GM21390 (cell line): Measurements from ENCODE around the gene ARFGAP1.
"Not testable (repeated sequence)": the region's sequence is repeated elsewhere in the genome, so short reads cannot be mapped to it uniquely, and the experiment has no call there.

ENCODE experiments used
- ATAC-seq: cut with Tn5 transposase; IDR thresholded peaks from one replicate; pipeline ENCODE4 v1.9.1; 2021; ENCODE audit not compliant: unreplicated experiment

Gene ARFGAP1

GRCh38 chr20:63240004-63240403, 32.6 kb upstream of the ARFGAP1 start:
- ATAC-seq, result no peak

DNA sequence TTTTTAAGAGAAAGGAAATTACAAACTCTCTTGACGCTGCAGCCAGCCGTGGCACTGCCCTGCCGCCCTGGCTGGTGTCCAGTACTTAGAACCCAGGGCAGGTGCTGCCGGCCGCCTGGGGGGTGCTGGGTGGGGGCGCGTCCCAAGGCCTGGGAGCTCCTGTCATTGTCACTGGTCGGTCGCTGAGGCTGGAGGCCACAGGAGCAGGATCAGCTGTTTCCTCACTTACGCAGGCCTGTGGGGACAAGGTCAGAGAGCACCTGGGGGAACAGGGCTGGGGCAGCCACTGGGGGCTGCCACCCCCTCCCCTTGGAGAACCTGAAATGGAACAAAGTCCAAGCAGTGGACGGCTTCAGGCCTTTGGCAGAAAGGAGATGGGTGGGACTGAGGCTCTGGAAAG, 31.3 kb upstream of the ARFGAP1 start:
- no peak for ATAC-seq

GRCh38 chr20:63242736-63243135, 29.9 kb upstream of the ARFGAP1 start:
- ATAC-seq, result no peak

- no peak for ATAC-seq
Measured at GRCh38 chr20:63243604-63244247, 28.9 kb upstream of the ARFGAP1 start.

- no peak for ATAC-seq
Measured at GRCh38 chr20:63244468-63244867, 28.1 kb upstream of the ARFGAP1 start.

DNA sequence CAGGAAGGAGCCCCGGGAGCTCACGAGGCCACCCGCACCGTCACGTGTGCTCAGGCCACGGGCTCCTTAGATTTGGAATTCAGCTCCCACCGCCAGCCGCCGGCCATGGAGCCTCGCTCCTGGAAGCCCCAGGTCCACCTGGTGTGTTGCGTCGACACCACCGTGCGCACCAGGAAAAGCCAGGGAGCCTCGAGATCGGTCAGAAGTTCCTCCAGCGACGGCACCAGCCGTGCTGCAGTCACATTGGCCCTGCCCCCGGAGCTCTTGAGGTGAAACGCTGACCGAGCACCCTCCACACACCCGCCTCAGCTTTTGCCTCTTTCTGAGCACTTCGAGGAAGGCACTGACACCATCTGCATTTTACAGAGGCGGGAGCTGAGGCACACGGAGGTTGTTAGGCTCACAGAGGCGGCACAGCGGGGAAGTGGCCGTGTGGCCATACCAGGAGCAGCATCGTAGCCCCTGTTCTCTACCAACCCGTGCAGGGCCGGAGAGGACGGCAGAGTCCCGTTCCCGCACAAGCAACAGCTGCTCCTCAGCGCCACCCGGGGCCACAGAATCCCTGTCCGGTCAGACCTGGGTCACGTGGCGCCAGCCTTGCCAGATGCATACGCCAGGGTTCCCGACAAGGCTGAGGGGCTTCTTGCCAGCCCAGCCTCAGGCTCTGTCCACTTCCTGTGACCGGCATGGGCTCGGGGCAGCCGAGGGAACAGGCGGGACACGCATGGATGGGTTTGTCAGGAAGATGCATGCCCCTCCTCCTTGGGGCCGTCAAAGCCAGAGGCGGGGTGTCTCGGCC, 25.9 kb upstream of the ARFGAP1 start:
- ATAC-seq, result no peak

DNA sequence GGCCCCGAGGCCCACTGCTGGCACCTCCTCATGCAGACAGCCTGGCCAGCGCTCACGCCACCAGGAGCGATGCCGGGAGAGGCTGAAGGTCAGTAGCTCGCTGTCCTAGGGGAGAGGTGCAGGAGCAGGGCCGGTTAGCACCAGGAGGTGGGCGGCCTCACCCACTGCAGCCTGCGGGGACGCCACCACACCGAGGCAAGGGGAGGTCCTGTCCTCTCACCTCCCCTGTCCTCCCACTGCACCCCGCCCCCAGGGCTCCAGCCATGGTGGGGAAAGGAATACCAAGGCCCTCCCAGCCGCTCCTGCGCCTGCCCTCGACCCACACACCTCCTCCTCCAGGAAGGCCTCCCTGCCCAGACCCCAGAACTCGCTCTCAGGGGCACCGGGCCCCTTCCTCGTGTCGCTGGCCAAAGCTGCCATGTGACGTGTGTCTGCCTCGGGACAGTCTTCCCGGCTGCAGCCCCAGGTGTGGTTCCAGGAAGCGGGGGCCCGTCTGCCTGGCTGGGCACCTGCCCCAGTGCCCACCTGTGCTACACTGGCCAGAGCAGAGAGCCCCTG, 24.9 kb upstream of the ARFGAP1 start:
- ATAC-seq, result no peak

DNA sequence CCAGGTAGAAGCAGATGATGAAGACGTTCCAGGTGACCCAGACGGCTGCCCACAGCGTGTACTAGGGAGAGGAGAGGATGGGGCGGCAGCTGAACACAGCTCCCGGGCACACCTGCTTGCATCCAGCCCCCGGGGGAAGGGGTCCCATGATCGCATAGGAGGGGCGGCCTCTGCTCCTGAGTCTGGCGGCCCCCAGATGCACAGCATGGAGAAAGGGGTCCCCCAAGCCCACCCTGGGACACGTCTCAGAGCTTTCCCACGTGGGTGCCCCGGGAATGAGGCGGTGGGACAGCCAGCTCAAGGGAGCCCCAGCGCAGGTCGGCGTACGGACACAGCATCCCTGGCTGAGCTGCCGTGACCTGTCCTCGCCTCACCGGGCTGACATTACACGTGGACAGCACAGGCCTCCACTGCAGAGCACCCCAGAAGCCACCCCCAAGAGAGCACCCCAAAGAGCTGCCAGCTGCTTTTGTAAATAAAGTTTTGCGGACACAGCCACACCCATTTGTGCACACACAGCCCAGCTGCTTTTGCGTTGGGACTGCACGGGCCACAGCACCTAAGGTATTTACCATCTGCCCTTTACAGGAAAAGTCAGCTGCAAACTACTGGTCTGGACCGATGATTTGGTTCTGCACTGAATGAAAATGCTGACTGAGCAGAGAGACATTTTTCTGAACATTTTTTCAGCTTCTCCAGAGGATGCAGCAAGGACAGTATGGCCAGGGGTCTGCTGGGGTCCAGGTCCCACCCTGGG, 23.6 kb upstream of the ARFGAP1 start:
- no peak for ATAC-seq

DNA sequence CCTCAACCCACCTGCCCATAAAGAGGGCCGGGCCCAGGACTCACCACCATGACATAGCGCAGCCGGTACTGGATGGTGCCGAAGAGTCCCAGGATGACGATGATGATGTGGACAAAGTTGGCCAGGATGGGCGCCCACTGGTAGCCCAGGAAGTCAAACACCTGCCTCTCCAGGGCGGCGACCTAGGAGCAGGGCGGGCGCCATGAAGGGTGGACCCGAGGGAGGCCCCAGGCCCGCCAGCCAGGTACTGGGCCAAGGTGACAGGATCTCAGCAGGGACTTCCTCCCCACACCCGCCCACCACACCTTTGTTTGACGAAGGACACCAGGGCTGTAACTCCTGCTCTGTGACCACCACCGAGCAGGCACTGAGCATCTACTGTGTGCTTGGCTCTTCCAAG, 22.7 kb upstream of the ARFGAP1 start:
- no peak for ATAC-seq

- ATAC-seq, result not testable (repeated sequence)
Measured at GRCh38 chr20:63251350-63251749, 21.3 kb upstream of the ARFGAP1 start.

DNA sequence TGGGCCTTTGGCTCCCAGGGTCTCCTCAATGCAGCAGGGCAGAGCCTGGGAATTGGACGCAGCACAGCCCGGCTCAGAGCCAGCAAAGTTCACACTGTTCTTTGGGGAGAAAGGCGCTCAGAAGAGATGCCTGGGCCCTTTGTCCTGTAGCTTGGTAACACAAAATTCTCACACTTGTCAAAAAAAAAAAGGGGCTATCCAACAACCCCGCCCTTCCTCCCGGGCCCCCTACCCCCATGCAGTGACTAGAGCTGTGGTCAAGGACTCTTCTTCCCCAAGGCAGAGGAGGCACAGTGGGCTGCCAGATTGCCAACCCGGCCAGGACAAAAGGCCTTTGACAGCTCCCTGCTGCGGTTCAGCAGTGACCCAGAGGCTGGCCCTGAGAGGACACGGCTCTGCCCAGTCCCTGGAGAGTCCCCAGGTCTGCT, 20.3 kb upstream of the ARFGAP1 start:
- ATAC-seq, result no peak

GRCh38 chr20:63253065-63253437, 19.6 kb upstream of the ARFGAP1 start:
- ATAC-seq, result no peak

GRCh38 chr20:63253438-63254231, 19.0 kb upstream of the ARFGAP1 start:
- ATAC-seq, result no peak

GRCh38 chr20:63254232-63254605, 18.4 kb upstream of the ARFGAP1 start, which contains the start of gene NKAIN4:
NKAIN4 (minus strand) TSS chr20:63254463; CDS start chr20:63254450, 13 bp downstream.
- no peak for ATAC-seq

DNA sequence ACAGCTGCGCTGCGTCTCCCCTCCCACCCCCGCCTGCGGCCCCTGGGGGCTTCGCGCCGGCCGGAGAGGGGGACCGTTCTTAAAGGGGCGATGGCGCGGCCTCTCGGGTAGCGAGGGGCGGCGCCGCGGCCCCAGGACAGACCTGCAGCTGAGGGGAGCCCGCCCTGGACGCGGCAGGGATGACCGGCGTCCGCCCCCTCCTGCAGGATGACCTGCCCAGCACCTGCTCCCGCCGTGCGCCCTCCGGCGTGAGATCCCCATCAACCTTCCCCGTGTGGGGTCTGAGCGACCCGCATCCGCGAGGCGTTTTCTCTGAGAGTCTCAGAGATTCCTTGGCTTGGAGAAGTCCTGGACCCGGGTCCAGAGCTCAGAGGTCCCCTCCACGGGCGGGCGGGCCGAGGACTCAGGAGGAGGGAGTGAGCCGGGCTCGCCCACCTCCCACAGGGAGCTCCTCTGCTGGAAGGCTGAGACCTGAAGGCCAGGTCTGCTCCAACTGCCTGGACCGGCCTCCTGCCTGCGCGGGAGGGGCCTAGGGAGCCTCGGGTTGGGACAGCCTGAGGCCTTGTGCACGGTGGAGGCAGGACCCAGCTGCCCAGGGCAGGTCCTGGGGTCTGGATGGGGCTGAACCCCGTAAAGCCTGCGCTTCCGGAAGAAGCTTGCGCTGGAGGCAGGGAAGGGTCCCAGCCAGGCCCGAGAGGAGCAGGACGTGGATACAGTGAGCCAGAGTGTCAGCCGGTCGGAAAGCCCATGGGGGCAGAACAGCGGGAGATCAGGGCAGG, 17.8 kb upstream of the ARFGAP1 start:
- no peak for ATAC-seq

DNA sequence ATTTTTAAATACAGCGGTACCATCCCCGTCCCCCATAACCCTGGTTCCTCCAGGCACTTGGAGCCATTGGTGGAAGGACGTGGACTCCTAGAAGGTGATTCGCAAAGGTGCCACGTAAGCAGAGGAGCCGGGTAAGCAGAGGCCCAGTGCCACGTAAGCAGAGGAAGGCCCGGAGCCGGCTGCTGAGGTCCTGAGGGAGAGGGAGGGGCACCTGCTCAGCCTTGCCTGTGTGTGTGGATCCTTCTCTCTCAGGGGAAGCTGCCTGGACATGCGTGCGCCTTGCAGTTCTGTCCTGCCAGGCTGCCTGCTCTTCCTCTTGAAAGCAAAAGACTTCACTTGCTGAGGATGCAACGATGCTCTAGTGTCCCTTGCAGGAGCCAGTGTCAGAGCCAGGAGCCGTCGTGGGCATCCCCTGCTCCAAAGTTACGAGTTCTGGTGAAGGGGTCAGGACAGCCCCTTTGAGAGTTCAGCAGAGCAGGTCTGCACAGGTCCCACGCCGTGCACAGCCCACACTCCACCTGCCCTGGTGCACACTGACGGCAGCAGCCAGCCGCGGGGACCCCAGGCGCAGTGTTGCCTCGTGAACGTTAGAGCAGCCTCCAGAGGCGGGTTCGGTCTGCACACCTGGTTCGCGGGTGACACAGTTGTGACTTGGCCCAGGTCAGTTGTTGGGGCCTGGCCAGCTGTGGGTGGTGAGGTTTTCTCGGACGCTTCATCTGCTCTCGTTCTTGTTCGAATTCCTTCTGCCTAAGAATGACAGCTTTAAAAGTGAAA, 16.5 kb upstream of the ARFGAP1 start:
- no peak for ATAC-seq

- no peak for ATAC-seq
Measured at GRCh38 chr20:63256954-63257353, 15.7 kb upstream of the ARFGAP1 start.

- ATAC-seq, result no peak
Measured at GRCh38 chr20:63257629-63258028, 15.0 kb upstream of the ARFGAP1 start.

- ATAC-seq, result no peak
Measured at GRCh38 chr20:63258781-63259180, 13.8 kb upstream of the ARFGAP1 start.
